GM21526 (cell line): ENCODE measurements around the gene TMPRSS7.
A peak's percentile ranks its signal among the peaks of the same experiment; 100 is the strongest.

Source experiments
- ATAC-seq: cut with Tn5 transposase; IDR thresholded peaks from one replicate; pipeline ENCODE4 v1.9.1; 2021; ENCODE audit warnings: moderate library complexity; ENCODE audit not compliant: unreplicated experiment, low FRiP score

The TMPRSS7 gene

DNA sequence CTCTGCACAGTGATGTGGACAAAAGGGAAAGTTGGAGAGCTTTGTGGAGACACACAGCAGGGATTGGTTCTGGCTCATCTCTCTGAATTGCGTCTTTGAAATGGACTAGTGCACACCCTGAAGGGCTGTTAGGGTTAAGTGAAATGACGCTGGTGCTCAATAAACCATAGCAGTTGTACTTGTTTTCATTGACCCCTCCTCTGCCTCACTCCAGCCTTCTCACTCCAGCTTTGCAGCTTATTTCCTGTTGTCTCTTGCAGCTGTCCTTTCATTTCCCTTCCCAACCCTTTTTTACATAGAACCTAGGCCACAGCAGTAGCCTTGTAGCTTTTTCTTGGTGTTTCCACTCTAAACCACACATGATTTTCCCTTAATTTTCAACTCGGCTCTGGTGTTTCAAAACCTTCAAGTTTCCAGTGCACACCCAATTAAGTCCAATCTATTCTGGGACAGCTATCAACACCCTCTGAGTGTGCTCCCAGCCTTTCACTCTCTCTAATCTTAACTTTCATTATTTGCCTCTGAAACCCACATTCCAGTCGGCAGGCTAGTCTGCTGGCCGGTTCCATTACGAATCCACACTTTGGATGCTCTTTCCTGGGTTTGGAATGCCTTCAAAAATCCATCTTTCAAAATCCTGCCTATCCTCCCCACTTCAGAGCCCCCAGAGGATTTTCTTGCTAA is 58.1 kb downstream of the TMPRSS7 start:
- no peak for ATAC-seq

DNA sequence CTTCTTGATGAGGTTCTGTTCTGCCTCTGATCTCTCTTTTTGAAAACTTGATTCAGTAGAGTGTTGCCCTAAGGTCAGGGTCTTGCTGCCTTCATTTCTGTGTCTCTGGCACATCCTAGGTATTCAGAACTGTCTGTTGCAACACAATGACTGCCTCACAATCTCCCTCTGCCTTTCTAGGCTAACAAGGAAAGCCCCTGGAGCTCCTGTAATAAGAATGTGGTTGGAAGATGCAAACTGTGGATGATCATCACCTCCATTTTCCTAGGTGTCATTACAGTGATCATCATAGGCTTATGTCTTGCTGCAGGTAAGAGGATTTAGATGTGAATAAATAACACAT is 58.6 kb downstream of the TMPRSS7 start:
- ATAC-seq = no peak

DNA sequence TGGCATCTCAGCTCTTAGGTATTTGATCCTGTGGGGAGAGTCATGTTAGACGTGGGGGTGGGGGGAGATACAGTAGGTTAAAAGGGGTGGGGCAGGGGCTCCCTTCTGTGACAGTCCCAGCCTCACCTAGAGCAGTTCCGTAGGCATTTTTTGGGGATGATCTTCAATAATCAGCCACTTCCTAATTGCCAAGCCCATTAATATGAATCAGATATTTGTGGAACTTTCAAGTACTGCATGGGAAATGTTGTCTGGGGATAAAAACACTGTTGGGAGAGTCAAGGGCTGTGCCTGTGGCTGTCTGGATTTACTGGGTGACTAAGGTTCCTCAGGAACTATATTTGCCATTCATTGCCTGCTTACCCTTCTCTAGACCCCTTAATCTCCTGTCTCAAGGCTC is 61.2 kb downstream of the TMPRSS7 start:
- no peak for ATAC-seq

DNA sequence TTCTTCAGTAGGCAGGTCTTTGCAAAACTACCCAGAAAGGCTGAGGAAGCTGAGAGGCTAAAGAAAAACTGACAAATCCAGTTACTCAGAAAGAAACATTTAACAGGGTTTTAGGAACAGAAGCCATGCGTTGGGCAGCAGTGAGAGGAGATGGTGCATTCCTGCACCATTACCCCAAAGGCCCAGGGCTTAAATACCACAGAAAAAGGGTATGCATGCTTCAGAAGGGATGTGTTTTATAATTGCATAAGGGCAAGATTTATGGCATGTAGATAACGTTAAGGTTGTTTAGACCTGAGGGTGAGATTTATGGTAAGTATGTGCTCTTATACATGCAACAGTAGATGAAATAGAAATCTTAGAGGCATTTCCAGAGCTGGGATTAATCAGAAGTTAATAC is 61.6 kb downstream of the TMPRSS7 start:
- no peak for ATAC-seq

DNA sequence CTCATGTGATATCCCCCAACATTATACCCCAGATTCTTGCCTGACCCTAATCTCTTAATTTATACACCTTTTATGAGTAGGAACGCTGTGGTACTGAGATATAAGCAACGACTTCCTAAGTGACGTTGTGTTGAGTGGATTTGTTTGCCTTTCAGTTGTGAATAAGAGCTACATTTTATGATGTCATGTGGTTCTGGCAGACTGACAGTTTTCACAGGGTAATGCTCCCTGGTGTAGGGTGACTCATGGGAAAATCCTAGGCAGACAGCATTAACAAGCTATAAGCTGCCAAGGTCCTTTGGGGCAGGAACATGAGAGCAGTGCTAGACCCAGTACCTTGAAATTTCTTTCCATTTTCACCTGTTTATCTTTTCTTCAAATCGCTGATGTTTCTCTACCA is 62.8 kb downstream of the TMPRSS7 start:
- no peak for ATAC-seq

DNA sequence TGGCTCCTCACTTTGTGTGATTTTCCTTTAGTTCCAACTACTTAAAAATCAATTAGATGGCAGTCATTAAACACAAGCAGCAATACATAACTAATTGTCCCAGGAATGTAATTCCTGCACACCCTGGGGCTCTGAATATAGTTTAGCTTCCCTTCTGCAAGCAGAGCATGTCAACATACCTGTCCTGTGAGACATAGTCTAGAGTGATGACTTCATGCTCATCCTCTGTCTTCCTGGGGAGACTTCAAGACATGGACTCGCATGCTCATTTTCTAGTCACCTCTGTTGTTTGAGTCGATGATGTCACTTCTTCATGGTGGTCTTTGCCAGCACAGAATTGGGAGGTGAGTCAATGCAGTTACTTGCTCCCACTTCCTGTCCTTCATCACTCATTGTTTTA is 67.4 kb downstream of the TMPRSS7 start:
- ATAC-seq = no peak

DNA sequence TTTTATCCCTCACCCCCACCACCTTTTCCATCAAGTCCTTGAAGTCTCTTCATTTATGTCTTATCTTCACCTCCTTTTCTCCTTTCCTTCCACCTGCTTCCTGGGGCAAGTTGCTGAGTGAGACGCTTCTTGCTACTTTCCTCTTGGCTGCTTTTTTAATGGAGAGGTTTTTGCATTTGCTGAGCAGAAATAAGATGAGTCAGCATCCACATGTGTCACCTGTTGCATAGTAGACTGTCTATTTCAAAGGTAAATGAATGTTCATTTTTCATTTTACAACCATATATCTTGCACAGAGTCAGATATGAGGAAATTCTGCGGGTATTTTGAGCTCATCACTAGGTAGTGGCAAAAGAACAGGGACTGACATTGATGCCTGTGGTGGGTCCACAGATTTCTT is 70.2 kb downstream of the TMPRSS7 start:
- no peak for ATAC-seq

DNA sequence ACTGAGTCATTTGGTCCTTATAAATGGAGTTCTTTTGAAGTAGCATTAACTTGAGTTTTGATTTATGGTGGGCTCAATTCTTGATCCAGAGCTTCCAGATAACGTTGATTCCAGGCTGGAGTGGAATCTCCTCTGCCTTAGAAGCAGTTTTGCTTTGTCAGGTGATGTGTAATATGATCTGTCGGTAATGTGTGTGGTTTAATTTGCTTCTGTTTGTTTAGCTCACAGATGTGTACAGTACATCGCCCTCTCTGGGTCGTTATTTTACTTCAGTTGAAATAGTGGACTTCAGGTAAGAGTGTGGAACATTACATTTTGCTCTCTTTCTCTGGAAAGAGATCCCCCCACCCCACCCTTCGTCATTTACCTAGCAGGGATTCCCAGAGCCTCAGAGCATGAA is 74.8 kb downstream of the TMPRSS7 start:
- ATAC-seq = no peak

DNA sequence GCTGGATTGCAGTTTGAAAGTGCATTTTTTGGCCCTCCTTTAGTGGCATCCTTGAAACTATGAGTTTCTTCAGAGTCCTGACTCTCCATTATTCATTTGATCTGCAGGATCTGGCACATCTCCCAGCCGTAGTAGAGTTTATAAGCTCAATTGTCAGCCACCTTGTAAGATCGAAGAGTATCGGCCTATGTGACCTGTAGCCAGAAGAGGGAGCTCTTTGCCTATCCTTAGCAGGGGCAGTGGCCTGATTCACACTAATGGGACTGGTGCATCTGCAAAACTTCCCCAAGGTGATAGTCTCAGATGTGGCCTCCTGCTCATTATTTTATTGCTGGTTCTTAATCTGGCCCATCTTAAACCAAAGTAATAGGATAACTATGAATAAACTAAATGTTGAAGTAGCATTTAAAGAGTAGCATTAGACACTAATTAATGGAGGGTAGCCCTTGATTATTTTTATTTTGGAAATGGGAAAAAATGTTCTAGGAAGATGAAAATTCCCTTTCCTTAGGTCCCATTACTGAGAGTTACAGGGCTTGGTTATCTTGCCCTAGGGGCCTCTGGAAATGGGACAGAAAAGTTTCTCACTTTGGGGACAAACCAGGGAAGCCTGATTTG is 77.4 kb downstream of the TMPRSS7 start:
- peak; percentile 62 for ATAC-seq

DNA sequence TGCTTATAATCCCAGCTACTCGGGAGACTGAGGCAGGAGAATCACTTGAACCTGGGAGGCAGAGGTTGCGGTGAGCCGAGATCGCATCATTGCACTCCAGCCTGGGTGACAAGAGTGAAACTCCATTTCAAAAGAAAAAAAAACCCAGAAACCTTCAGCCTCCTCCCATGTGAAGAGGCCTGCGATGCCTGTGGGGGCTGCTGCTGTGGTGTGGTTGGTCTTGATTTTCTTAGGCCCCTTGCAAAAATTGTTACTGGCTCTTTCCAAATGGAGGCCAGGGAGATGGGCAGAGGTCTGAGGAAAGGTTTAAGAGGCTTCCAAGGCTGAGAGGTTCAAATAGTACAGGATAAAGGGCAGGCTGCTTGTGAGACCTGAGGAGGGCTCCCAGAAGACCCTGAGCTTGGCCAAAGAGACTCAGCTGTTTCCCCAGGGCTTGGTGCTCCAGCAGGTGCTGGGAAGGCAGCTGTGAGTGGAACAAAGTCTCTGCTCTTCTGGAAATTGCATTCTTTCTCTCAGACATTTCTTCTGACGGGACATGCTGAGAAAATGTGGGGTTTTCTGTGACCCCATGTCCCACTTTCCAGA is 80.1 kb downstream of the TMPRSS7 start:
- ATAC-seq = no peak

DNA sequence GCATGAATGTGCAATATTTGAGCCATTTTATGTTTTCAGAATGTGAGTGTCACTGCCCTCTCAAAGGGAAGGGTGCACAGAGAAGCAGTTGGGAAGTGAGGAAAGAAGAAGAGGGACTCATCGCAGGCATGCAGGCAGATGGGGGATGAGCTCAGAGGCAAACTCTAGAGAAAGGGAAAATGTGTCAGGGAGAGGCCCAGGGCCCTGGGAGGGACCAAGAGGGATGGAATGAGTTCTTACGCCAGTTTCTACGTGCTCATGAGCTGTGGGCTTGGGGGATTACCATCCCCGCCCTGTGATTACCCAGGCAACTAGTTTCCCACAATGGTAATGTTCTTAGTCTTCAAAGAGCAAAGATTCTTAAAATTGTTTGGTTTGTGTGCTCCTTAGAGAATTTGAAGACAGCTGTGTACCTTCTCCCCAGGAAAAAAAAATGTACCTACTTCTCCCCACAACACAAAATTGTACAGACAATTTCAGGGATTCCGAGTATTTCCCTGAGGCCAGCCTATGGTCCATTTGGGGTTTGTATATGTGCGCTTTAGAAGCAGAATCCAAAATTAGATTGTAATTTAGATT is 80.7 kb downstream of the TMPRSS7 start:
- peak; percentile 30 for ATAC-seq

DNA sequence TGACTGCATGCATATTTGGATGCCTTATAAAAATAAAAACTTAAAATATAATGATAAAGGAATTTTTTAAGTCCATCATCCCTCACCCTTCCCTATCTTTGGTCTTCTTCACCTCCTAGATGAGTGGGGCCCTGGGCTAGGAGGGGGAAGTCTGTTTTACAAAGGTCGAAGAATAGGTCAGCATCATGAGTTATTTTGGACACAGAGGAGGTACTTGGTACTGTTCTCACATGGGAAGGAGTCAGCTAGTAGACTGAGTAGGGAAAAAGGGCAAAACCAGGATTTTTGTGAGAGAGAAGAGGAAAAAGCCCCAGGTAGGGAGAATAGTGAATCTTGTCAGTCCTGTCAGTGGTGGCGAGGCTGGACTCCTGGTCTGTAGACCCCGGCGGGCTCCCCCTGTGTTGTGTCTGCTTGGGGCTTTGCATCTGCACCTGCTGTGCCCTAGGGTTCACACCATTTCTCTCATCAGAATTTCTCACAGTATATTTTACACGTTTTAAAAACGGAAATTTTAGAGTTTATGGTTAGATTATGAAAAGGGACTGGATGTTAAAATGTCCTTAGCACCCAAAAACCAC is 81.4 kb downstream of the TMPRSS7 start:
- ATAC-seq = no peak

DNA sequence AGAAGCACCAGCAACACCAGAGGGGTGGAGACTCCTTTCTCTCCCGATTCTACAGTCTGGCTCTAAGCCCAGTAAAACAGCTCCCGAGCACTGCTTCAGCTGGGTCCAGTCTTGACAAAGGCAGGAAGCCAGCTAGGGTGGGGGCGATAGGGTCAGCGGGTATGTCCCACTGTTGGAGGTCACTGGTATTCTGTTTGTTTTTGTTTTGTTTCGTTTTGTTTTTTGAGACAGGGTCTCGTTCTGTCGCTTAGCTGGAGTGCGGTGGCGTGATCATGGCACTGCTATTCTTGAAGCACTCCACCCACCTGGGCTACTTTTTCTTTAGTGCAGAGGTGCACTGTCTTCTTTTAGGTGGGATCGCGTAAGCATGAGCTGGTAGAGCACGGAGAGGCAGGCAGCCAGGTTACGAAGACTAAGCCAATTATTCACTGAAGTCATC is 82.2 kb downstream of the TMPRSS7 start:
- ATAC-seq = no peak

DNA sequence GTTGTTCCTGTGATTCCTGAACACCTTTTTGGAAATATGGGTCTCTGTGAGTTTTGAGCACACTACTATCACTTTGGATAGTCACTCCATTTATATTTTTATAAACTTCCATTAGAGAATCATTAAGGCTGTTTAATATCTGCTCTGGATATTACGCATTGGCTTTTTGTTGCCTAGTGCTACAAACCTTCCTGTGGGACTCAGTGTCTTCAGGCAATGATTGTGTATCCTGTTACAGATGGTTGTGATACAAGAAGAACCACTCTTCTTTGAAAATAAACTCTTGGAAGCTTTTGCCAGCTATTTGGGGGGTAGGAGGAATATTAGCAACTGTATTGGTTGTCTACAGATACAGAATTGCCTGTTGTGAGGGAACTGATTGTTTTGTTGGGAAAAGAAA is 82.9 kb downstream of the TMPRSS7 start:
- ATAC-seq = no peak

DNA sequence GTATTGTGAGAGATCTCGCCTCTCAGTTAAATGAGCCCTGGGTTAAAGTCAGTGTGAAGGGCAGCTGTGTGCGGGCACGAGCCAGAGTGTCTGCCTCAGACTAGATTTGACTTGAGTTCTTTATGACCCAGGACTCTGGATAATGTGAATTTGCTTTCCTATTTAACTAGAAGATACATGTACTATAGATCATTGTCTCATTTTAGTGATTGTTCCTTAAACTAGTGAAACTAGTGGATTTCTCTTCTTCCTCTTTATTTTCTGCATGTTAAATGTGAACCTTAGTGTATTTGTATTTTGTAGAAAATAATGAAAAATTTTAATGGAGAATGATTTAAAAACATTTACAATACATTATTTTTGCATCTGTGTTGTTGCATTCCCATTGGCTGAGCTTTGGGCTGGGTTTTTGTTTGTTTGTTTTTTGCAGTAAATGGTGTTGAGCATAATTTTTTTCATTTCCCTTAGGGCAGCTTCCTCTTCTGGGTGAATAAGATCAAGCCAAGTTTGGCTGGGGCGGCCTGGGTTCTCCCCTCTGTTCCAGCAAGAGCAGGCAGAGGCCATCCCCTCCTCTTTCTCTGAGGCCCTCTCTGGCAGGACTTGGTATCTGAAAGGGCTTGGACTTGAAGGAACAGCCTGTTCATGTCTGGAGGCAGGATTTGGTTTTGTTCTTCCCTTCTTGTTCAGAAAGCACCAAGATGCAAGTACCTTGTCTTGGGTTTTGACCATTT is 83.5 kb downstream of the TMPRSS7 start:
- ATAC-seq = no peak

DNA sequence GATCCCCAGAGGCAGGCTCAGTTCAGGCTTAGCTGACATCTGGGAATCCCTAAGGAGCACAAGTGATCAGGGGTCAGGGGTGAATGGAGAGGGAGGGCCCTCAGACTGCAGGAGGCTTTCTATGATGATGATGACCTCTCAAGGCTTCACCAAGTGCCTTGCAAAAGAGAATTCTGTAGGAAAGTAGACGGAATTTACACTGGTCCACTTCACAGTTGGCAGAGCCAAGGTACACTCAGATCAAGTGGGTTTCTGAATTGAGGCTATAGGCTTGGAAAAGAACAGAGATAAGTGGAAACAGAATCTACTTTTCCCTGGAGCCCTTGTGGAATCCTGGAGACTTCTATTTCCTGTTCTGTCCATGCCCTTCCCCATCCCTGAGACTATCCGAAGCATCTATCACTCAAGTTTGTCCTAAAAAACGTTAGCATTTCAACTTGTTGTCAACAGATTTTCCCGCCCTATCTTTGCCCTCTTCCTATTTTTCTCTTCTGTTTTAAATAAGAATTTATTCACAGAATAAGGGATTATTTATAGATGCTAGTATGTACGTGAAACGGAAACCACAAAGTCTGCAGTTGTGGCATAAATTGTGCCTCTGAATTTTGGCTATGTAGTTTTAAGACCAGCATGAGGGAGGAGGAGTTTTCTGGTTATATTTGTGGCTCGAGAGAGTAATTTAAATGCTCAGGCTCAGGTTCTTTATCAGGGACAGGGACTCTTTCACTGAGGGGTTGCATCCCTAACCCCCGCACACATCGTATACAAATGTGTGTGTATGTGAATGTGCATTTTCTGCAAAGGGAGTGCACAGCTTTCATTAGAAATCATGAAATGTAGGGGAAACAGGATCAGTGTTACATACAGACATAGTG is 85.7 kb downstream of the TMPRSS7 start:
- no peak for ATAC-seq

DNA sequence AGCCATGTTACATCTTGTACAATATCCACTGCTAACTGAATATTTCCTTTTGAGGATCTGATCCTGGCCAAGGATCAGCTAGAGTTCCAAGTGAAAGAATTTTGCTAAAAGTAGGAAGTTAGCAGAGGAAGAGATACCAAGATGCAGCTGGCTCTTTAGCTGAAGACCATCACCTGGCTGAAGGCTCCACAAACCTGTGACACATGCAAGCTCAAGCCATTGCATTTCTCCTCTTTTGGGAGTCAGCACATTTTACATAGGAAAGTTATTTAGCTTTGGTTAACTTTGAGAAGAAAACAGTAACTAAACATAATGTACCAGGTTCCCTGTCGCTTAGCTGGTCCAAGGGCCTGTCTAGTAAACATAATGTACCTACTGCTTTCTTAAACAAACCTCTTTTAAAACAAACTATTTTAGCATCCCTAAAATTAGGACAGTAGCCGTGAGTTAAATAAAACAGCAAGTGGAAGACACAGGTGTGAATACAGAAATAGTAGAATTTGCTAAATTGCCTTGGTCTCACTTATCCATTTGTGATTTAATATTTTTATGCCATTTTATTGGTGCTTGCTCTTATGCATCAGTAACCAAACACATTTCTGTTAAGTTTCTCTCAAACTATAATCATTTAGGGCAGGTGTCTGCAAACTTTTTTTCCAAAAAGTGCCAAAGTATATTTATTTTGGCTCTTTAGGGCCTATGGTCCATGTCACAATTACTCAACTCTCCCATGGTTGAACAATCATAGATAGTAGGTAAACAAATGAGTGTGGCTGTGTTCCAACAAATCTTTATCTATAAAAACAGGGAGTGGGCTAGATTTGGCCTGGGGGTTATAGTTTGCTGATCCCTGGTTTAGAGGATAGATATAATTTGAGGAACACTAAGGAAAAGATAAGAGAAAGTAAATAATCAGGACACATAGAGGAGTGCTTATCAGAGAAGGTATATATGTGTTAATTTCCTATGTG is 87.3 kb downstream of the TMPRSS7 start:
- ATAC-seq = no peak

DNA sequence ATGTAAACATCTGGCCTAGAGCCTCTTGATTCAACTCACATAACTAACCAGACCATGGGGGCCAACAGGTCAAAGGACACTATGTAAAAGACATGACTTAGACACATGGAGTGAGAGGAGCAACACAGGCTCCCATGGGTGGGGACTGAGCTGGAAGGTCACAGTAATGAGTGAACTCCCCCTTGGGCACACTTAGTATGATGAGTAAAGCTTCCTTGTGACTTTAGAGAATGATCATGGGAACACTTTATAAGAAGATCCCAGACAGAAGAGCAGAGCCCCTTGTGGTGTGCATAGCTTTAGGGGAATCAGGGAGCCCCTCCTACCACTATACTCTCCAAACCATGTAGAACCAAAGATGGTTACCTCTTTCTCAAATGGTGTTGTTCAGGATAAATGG is 88.3 kb downstream of the TMPRSS7 start:
- no peak for ATAC-seq

DNA sequence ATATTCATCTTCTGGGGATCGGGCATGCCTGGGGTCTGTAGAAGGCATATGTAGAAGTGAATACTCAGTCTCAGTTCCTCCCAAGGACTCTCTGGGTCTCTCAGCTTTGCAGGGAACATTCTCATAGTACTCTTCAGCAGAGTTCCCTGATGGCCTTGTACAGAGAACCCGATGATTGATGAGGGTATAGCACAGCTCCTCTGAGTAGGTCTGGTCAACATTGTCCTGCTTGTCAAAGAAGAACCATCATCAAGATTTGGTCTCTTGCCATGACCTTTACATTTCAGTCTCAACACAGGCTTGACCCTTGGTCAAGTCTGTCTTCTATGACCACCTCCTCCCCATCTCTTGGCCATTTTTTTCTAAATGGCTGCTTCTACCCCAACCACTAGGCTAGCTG is 89.0 kb downstream of the TMPRSS7 start:
- ATAC-seq = no peak
